ENCODE measurements around the gene RFNG. TPM values are rescaled to one million over a fixed set of nuclear protein-coding genes. Genes with fewer than 3 reads are reported as not detected.

RFNG gene
- total RNA-seq, 1 experiment from 2014 or later: 43.0 TPM

- Histone ChIP-seq H3K27me3 (ENCODE audit: control insufficient read depth, insufficient read depth, low read length) (no peaks in the 10 kb centered on the region; the same call in 1 of the 2 replicates), H3K4me3 (ENCODE audit: insufficient read depth, low read depth, low read length) (peak within 1 kb of the TSS; percentile 65), H3K36me3 (replicated peaks; ENCODE audit: control insufficient read depth, insufficient read depth, low read length) (no peaks in the 10 kb centered on the region)
- DNase-seq: peak; percentile 100
Measured at GRCh38 chr17:82037092-82037888, 14.3 kb downstream of the RFNG start, which contains the start of gene DCXR. TSS of gene DCXR (minus strand) at chr17:82037697. CDS start at chr17:82037682, 15 bp downstream.

- H3K4me3 ChIP-seq (ENCODE audit: insufficient read depth, low read depth, low read length): peak overlapping the region; percentile 65
- no peaks in the 10 kb centered on the region; the same call in 1 of the 2 replicates for H3K27me3 ChIP-seq (ENCODE audit: control insufficient read depth, insufficient read depth, low read length)
- H3K36me3 ChIP-seq (replicated peaks; ENCODE audit: control insufficient read depth, insufficient read depth, low read length): no peaks in the 10 kb centered on the region
- DNase-seq: no peak
Measured at GRCh38 chr17:82036634-82037091, 14.9 kb downstream of the RFNG start.

GRCh38 chr17:82035956-82036633, 15.5 kb downstream of the RFNG start:
- Histone ChIP-seq H3K27me3 (ENCODE audit: control insufficient read depth, insufficient read depth, low read length) (no peaks in the 10 kb centered on the region; the same call in 1 of the 2 replicates), H3K4me3 (ENCODE audit: insufficient read depth, low read depth, low read length) (no peak overlapping the region; the same call in 1 of the 2 replicates), H3K36me3 (replicated peaks; ENCODE audit: control insufficient read depth, insufficient read depth, low read length) (no peaks in the 10 kb centered on the region)
- no peak for DNase-seq

- H3K36me3 ChIP-seq (replicated peaks; ENCODE audit: control insufficient read depth, insufficient read depth, low read length): no peaks in the 10 kb centered on the region
- H3K4me3 ChIP-seq (ENCODE audit: insufficient read depth, low read depth, low read length): no peak overlapping the region
- DNase-seq: no peak
- no peaks in the 10 kb centered on the region; the same call in 1 of the 2 replicates for H3K27me3 ChIP-seq (ENCODE audit: control insufficient read depth, insufficient read depth, low read length)
Measured at GRCh38 chr17:82035488-82035887, 16.1 kb downstream of the RFNG start.

- no peak overlapping the region for H3K4me3 ChIP-seq (ENCODE audit: insufficient read depth, low read depth, low read length)
- no peak for DNase-seq
- H3K36me3 ChIP-seq (replicated peaks; ENCODE audit: control insufficient read depth, insufficient read depth, low read length): no peaks in the 10 kb centered on the region
- H3K27me3 ChIP-seq (ENCODE audit: control insufficient read depth, insufficient read depth, low read length): no peaks in the 10 kb centered on the region; the same call in 1 of the 2 replicates
Measured at GRCh38 chr17:82034371-82035011, 17.1 kb downstream of the RFNG start.

- no peaks in the 10 kb centered on the region; the same call in 1 of the 2 replicates for H3K27me3 ChIP-seq (ENCODE audit: control insufficient read depth, insufficient read depth, low read length)
- H3K36me3 ChIP-seq (replicated peaks; ENCODE audit: control insufficient read depth, insufficient read depth, low read length): no peaks in the 10 kb centered on the region
- H3K4me3 ChIP-seq (ENCODE audit: insufficient read depth, low read depth, low read length): no peak overlapping the region
- no peak for DNase-seq
Measured at GRCh38 chr17:82033359-82034085, 18.1 kb downstream of the RFNG start.

- DNase-seq: peak; percentile 97
- Histone ChIP-seq H3K4me3 (ENCODE audit: insufficient read depth, low read depth, low read length) (peak overlapping the region; percentile 64), H3K36me3 (replicated peaks; ENCODE audit: control insufficient read depth, insufficient read depth, low read length) (peaks cover 3% of the 10 kb centered on the region)
Measured at GRCh38 chr17:82031885-82032627, 19.6 kb downstream of the RFNG start.

GRCh38 chr17:82031303-82031884, 20.2 kb downstream of the RFNG start, which contains the start of gene RAC3:
TSS of gene RAC3 (plus strand) at chr17:82031678. CDS start at chr17:82031762, 84 bp downstream.
- H3K4me3 ChIP-seq (ENCODE audit: insufficient read depth, low read depth, low read length): peak within 1 kb of the TSS; percentile 64
- DNase-seq: peak; percentile 94

More at GRCh38 chr17:82031885-82032627, 19.6 kb downstream of the RFNG start:
- H3K27me3 ChIP-seq (ENCODE audit: control insufficient read depth, insufficient read depth, low read length): no peaks in the 10 kb centered on the region; the same call in 1 of the 2 replicates

GRCh38 chr17:82030470-82031302, 20.9 kb downstream of the RFNG start:
- peak overlapping the region; percentile 60 for H3K4me3 ChIP-seq (ENCODE audit: insufficient read depth, low read depth, low read length)
- peaks cover 6% of the 10 kb centered on the region for H3K36me3 ChIP-seq (replicated peaks; ENCODE audit: control insufficient read depth, insufficient read depth, low read length)
- no peaks in the 10 kb centered on the region; the same call in 1 of the 2 replicates for H3K27me3 ChIP-seq (ENCODE audit: control insufficient read depth, insufficient read depth, low read length)
- DNase-seq: peak; percentile 97

More at GRCh38 chr17:82031303-82031884, 20.2 kb downstream of the RFNG start, which contains the start of gene RAC3:
- H3K36me3 ChIP-seq (replicated peaks; ENCODE audit: control insufficient read depth, insufficient read depth, low read length): peaks cover 4% of the 10 kb centered on the region
- no peaks in the 10 kb centered on the region; the same call in 1 of the 2 replicates for H3K27me3 ChIP-seq (ENCODE audit: control insufficient read depth, insufficient read depth, low read length)

GRCh38 chr17:82029990-82030469, 21.6 kb downstream of the RFNG start:
- H3K4me3 ChIP-seq (ENCODE audit: insufficient read depth, low read depth, low read length): no peak overlapping the region; the same call in 1 of the 2 replicates
- no peak for DNase-seq
- H3K36me3 ChIP-seq (replicated peaks; ENCODE audit: control insufficient read depth, insufficient read depth, low read length): peaks cover 6% of the 10 kb centered on the region
- H3K27me3 ChIP-seq (ENCODE audit: control insufficient read depth, insufficient read depth, low read length): no peaks in the 10 kb centered on the region; the same call in 1 of the 2 replicates

- H3K36me3 ChIP-seq (replicated peaks; ENCODE audit: control insufficient read depth, insufficient read depth, low read length): peaks cover 6% of the 10 kb centered on the region
Measured at GRCh38 chr17:82029391-82029790, 22.2 kb downstream of the RFNG start.

GRCh38 chr17:82028966-82029365, 22.6 kb downstream of the RFNG start:
- DNase-seq: no peak
- Histone ChIP-seq H3K27me3 (ENCODE audit: control insufficient read depth, insufficient read depth, low read length) (no peaks in the 10 kb centered on the region; the same call in 1 of the 2 replicates), H3K4me3 (ENCODE audit: insufficient read depth, low read depth, low read length) (no peak overlapping the region), H3K36me3 (replicated peaks; ENCODE audit: control insufficient read depth, insufficient read depth, low read length) (peaks cover 6% of the 10 kb centered on the region)

More at GRCh38 chr17:82029391-82029790, 22.2 kb downstream of the RFNG start:
- H3K27me3 ChIP-seq (ENCODE audit: control insufficient read depth, insufficient read depth, low read length): no peaks in the 10 kb centered on the region; the same call in 1 of the 2 replicates
- H3K4me3 ChIP-seq (ENCODE audit: insufficient read depth, low read depth, low read length): no peak overlapping the region
- DNase-seq: no peak

Data from H7 (cell line).